H1 (cell line): ENCODE measurements around the gene DAZL. TPM values are rescaled to one million over a fixed set of nuclear protein-coding genes. Genes with fewer than 3 reads are reported as not detected.

Source experiments
- GTF2F1 ChIP-seq: IDR thresholded peaks from 2 replicates; pipeline ENCODE4 v1.6.1; 2012; ENCODE audit warnings: low read depth, low read length, improper control_type of control experiment, borderline replicate concordance
- polyA plus RNA-seq, 7 experiments: library from polyadenylated mRNA; depleted of rRNA in 3 of 7; stranded (reverse) in 5 of 7; unstranded in 2 of 7; fragments of >200 nt in 5 of 7; fragments of 200-250 nt in 2 of 7; gene quantifications; 1 replicate in 5 of 7; 2 replicates in 1 of 7; 4 replicates in 1 of 7; pipeline versions ENCODE4 v1.2.1 to v1.2.3, GENCODE V29; 2011 to 2013; ENCODE audit warnings: missing spikeins in 2 of 7, mixed read lengths in 2 of 7
- total RNA-seq: library from RNA; stranded (reverse); fragmentation: NEBNext Ultra II Directional; extraction: Animal tissue kit (Norgen Biotek cat#: 25700); gene quantifications from 2 replicates; pipeline ENCODE4 v1.2.1, GENCODE V29; 2021
- TF ChIP-seq, protein P1 (sequence below): fragments of 300-600 bp; sonication (generic); IDR thresholded peaks from 2 replicates; pipeline ENCODE4 v1.7.1; 2012; ENCODE audit warnings: low read length, moderate library complexity, mild to moderate bottlenecking, inconsistent platforms; ENCODE audit not compliant: insufficient replicate concordance
- TF ChIP-seq, protein P2 (sequence below): IDR thresholded peaks from 2 replicates; pipeline ENCODE4 v1.6.1; 2011; ENCODE audit warnings: low read length, improper control_type of control experiment

The DAZL gene
- total and polyA plus RNA-seq, 2 of the 8 experiments (the other 6 are each of a cell fraction or from before 2014, with no cell fraction given): 3.4 to 5.9 TPM

DNA sequence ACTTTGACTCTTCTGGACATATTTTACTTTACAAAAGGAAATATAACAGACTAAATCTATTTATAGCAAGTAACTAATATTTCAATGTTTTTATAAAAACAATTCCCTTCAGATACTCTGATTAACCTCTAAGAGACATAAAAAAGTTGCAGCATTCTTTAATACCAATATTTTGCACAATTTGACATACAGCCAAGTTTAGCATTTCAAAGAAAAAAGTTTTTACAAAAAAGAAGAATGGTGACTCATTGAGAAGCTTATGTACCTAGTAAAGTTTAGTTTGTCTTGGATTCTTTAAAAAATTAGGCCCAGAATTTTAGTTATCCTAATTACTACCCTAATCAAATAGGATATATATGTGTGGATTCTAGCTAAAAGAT is 17.6 kb downstream of the DAZL start (continued):
- TF ChIP-seq, protein P1, sequence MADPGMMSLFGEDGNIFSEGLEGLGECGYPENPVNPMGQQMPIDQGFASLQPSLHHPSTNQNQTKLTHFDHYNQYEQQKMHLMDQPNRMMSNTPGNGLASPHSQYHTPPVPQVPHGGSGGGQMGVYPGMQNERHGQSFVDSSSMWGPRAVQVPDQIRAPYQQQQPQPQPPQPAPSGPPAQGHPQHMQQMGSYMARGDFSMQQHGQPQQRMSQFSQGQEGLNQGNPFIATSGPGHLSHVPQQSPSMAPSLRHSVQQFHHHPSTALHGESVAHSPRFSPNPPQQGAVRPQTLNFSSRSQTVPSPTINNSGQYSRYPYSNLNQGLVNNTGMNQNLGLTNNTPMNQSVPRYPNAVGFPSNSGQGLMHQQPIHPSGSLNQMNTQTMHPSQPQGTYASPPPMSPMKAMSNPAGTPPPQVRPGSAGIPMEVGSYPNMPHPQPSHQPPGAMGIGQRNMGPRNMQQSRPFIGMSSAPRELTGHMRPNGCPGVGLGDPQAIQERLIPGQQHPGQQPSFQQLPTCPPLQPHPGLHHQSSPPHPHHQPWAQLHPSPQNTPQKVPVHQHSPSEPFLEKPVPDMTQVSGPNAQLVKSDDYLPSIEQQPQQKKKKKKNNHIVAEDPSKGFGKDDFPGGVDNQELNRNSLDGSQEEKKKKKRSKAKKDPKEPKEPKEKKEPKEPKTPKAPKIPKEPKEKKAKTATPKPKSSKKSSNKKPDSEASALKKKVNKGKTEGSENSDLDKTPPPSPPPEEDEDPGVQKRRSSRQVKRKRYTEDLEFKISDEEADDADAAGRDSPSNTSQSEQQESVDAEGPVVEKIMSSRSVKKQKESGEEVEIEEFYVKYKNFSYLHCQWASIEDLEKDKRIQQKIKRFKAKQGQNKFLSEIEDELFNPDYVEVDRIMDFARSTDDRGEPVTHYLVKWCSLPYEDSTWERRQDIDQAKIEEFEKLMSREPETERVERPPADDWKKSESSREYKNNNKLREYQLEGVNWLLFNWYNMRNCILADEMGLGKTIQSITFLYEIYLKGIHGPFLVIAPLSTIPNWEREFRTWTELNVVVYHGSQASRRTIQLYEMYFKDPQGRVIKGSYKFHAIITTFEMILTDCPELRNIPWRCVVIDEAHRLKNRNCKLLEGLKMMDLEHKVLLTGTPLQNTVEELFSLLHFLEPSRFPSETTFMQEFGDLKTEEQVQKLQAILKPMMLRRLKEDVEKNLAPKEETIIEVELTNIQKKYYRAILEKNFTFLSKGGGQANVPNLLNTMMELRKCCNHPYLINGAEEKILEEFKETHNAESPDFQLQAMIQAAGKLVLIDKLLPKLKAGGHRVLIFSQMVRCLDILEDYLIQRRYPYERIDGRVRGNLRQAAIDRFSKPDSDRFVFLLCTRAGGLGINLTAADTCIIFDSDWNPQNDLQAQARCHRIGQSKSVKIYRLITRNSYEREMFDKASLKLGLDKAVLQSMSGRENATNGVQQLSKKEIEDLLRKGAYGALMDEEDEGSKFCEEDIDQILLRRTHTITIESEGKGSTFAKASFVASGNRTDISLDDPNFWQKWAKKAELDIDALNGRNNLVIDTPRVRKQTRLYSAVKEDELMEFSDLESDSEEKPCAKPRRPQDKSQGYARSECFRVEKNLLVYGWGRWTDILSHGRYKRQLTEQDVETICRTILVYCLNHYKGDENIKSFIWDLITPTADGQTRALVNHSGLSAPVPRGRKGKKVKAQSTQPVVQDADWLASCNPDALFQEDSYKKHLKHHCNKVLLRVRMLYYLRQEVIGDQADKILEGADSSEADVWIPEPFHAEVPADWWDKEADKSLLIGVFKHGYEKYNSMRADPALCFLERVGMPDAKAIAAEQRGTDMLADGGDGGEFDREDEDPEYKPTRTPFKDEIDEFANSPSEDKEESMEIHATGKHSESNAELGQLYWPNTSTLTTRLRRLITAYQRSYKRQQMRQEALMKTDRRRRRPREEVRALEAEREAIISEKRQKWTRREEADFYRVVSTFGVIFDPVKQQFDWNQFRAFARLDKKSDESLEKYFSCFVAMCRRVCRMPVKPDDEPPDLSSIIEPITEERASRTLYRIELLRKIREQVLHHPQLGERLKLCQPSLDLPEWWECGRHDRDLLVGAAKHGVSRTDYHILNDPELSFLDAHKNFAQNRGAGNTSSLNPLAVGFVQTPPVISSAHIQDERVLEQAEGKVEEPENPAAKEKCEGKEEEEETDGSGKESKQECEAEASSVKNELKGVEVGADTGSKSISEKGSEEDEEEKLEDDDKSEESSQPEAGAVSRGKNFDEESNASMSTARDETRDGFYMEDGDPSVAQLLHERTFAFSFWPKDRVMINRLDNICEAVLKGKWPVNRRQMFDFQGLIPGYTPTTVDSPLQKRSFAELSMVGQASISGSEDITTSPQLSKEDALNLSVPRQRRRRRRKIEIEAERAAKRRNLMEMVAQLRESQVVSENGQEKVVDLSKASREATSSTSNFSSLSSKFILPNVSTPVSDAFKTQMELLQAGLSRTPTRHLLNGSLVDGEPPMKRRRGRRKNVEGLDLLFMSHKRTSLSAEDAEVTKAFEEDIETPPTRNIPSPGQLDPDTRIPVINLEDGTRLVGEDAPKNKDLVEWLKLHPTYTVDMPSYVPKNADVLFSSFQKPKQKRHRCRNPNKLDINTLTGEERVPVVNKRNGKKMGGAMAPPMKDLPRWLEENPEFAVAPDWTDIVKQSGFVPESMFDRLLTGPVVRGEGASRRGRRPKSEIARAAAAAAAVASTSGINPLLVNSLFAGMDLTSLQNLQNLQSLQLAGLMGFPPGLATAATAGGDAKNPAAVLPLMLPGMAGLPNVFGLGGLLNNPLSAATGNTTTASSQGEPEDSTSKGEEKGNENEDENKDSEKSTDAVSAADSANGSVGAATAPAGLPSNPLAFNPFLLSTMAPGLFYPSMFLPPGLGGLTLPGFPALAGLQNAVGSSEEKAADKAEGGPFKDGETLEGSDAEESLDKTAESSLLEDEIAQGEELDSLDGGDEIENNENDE: no peak
- TF ChIP-seq, protein P2, sequence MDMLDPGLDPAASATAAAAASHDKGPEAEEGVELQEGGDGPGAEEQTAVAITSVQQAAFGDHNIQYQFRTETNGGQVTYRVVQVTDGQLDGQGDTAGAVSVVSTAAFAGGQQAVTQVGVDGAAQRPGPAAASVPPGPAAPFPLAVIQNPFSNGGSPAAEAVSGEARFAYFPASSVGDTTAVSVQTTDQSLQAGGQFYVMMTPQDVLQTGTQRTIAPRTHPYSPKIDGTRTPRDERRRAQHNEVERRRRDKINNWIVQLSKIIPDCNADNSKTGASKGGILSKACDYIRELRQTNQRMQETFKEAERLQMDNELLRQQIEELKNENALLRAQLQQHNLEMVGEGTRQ: no peak
- no peak for TF ChIP-seq GTF2F1
